Fibroblast of pulmonary artery (primary cell): ENCODE results near the gene ECI2.
"Not testable (repeated sequence)": the region's sequence is repeated elsewhere in the genome, so short reads cannot be mapped to it uniquely, and the experiment has no call there.

ENCODE experiments used
- DNase-seq: peaks from one replicate; pipeline ENCODE4 v3.0.0-alpha.2; 2010; ENCODE audit warnings: low read depth
- H3K4me3 ChIP-seq: replicated peaks from 2 replicates; pipeline ENCODE4 v1.5.1; 2011; ENCODE audit warnings: low read depth, mild to moderate bottlenecking, control low read depth, low read length, moderate library complexity
- CTCF ChIP-seq: IDR thresholded peaks from 2 replicates; pipeline ENCODE4 v1.5.1; 2011; ENCODE audit warnings: mild to moderate bottlenecking, control low read depth, low read length, inconsistent platforms; ENCODE audit errors: missing control alignments

Gene ECI2

GRCh38 chr6:4091941-4092340 lies 43.4 kb downstream of the ECI2 start:
- DNase-seq: no peak
- H3K4me3 ChIP-seq: no peak overlapping the region
- no peak for TF ChIP-seq CTCF

DNA sequence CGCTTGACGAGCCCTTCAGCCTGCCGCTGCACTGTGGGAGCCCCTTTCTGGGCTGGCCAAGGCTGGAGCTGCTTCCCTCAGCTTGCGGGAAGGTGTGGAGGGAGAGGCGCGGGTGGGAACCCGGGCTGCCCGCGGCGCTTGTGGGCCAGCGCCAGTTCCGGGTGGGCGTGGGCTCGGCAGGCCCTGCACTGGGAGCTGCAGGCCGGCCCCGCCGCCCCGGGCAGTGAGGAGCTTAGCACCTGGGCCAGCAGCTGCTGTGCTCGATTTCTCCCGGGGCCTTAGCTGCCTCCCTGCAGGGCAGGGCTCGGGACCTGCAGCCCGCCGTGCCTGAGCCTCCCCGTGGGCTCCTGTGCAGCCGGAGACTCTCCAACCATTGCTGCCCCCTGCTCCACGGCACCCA lies 45.3 kb downstream of the ECI2 start:
- DNase-seq, H3K4me3 ChIP-seq: not testable (repeated sequence)

GRCh38 chr6:4088704-4089103 lies 46.7 kb downstream of the ECI2 start:
- no peak for TF ChIP-seq CTCF
- H3K4me3 ChIP-seq: no peak overlapping the region
- no peak for DNase-seq

- TF ChIP-seq CTCF: no peak
- no peak for DNase-seq
- no peak overlapping the region for H3K4me3 ChIP-seq
These were observed 50.1 kb downstream of the ECI2 start for GRCh38 chr6:4085332-4085700.

DNA sequence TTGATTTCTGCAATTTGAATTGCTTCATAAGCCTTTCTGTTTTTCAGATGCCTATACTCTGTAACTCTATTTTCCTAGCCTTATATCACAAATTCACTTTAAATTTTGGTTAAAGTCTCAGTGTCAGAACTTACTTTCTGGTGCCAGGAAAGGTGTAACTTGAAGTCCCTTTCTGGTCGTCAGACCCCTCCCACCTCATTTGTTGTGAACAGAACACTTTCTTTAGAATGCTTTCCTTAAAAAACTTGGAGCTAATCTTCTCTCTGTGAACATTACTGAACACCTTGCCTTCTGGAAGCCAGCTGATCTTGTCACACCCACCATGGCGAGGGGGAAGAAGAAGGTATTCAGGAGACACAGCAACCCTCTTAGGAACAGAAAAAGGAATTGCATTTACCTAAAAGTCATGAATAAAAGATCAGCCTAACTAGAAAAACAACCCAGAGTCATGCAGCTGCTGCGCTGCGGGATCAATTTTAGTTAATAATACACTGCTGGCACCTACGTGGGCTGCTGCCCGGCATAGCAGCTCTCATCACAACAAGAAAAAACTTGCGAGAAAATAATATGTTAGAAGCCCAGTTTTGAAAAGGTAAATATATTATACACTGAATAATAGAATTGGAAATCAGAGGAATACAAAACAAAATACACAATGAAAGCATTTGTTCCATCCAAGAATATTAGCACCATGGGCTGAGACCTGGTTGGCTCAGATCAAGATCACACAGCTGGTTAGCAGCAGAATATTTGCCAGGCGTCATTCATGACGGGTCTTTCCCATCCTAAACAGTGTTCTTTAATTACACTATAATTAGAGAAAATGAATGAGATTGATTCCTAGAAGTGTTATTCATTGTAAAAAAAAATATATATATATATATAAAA lies 50.7 kb downstream of the ECI2 start:
- no peak for TF ChIP-seq CTCF
- DNase-seq: no peak
- no peak overlapping the region for H3K4me3 ChIP-seq

- H3K4me3 ChIP-seq: no peak within 1 kb of the TSS
- no peak for TF ChIP-seq CTCF
- DNase-seq: no peak
These were observed 56.5 kb downstream of the ECI2 start, which contains the start of gene FAM217A for GRCh38 chr6:4078691-4079471. Gene FAM217A (minus strand): TSS chr6:4079137. CDS start chr6:4077414, 1,723 bp downstream.

- no peak overlapping the region for H3K4me3 ChIP-seq
- TF ChIP-seq CTCF: no peak
- no peak for DNase-seq
These were observed 60.7 kb downstream of the ECI2 start for GRCh38 chr6:4074478-4075235.
